Body of pancreas (tissue), 4 donors: ENCODE data around the gene GRM1. TPM values are rescaled to one million over a fixed set of nuclear protein-coding genes. Genes with fewer than 3 reads are reported as not detected.
"Not testable (repeated sequence)": the region's sequence is repeated elsewhere in the genome, so short reads cannot be mapped to it uniquely, and the experiment has no call there.

Experiments
- ATAC-seq: fragments of 150-250 bp; one replicate; pipeline ENCODE4 v1.9.1; 2016
- DNase-seq, 4 donors: peaks; one replicate each; pipeline ENCODE4 v3.0.0-alpha.2; 2019
- H3K27ac ChIP-seq, 4 donors: fragments of 200-600 bp; sonication (generic); 1 replicate in 3 of 4; 2 replicates in 1 of 4; pipeline versions ENCODE4 v1.5.1 to v1.6.1; 2016 to 2019; ENCODE audit warnings: mild to moderate bottlenecking in 1 of 4, mixed read lengths in 1 of 4, moderate library complexity in 1 of 4
- H3K27me3 ChIP-seq, 2 donors: fragments of 200-600 bp; sonication (generic); one replicate each; pipeline ENCODE4 v1.6.0; 2016; ENCODE audit warnings: mild to moderate bottlenecking in 1 of 2
- H3K36me3 ChIP-seq, 2 donors: fragments of 200-600 bp; sonication (generic); replicated peaks in 1 of 2; 2 replicates each; pipeline ENCODE4 v1.5.1; 2016; ENCODE audit warnings: low read depth in 2 of 2; ENCODE audit not compliant: insufficient read depth in 1 of 2
- H3K4me1 ChIP-seq: fragments of 200-600 bp; sonication (generic); one replicate; pipeline ENCODE4 v1.6.0; 2016
- H3K4me3 ChIP-seq, 2 donors: fragments of 200-600 bp; sonication (generic); 1 replicate in 1 of 2; 2 replicates in 1 of 2; pipeline ENCODE4 v1.5.1; 2016 to 2019
- H3K9me3 ChIP-seq, 3 donors: fragments of 200-600 bp; sonication (generic); 1 replicate in 2 of 3; 2 replicates in 1 of 3; pipeline ENCODE4 v1.5.1; 2016
- CTCF ChIP-seq, 7 experiments: fragments of 450-650 bp in 4 of 7; fragments of 200-600 bp in 3 of 7; sonication (generic) in 3 of 7; IDR thresholded peaks; one replicate each; pipeline ENCODE4 v1.5.1; 2016 to 2019; ENCODE audit warnings: antibody characterized with exemption in 7 of 7
- POLR2A ChIP-seq, 3 donors: fragments of 450-650 bp; IDR thresholded peaks; one replicate each; pipeline ENCODE4 v1.6.1; 2016; ENCODE audit warnings: antibody characterized with exemption in 3 of 3, mild to moderate bottlenecking in 2 of 3
- WGBS, 2 donors: methylation state at CpG; one replicate each; pipeline ENCODE4 v1.1.5; 2017; 5-methylcytosine and 5-hydroxymethylcytosine counted together
- intact Hi-C: fragments of 100-400 bp; cut with DNase I; formaldehyde crosslinking; loops from one replicate; pipeline ENCODE4 v1.15.1; 2023
- total RNA-seq, 2 donors: library from RNA; depleted of rRNA; stranded (reverse); fragments of >200 nt; gene quantifications; one replicate each; pipeline ENCODE4 v1.1.0, GENCODE V29; 2016

The GRM1 gene
- total RNA-seq, 2 donors from 2014 or later: under 0.01 TPM; not detected in 1

GRCh38 chr6:146265056-146265455 lies 236.2 kb downstream of the GRM1 start:
- Histone ChIP-seq H3K4me1 (no peaks in the 10 kb centered on the region), H3K36me3 (no peaks in the 10 kb centered on the region), H3K27ac (no peak overlapping the region), H3K9me3 (no peaks in the 10 kb centered on the region), H3K4me3 (no peak overlapping the region), H3K27me3 (no peaks in the 10 kb centered on the region)
- ATAC-seq: no peak
- intact Hi-C loops: no loop called here
- TF ChIP-seq CTCF (IDR thresholded peaks at IDR 0.05): no peak
- TF ChIP-seq POLR2A (IDR thresholded peaks at IDR 0.05): no peak
- no peak for DNase-seq
- WGBS, 2 donors: 87 to 98% methylated on average over 2 of the region's 2 CpGs

GRCh38 chr6:146267447-146267846 lies 238.6 kb downstream of the GRM1 start:
- no peaks in the 10 kb centered on the region for H3K4me1 ChIP-seq
- no peak overlapping the region for H3K4me3 ChIP-seq
- ATAC-seq (no peak), DNase-seq (no peak)
- 85 to 89% methylated on average over 18 of the region's 18 CpGs for WGBS, 2 donors
- no peaks in the 10 kb centered on the region for H3K9me3 ChIP-seq
- no peak overlapping the region for H3K27ac ChIP-seq
- no peak for TF ChIP-seq CTCF (IDR thresholded peaks at IDR 0.05)
- no peak for TF ChIP-seq POLR2A (IDR thresholded peaks at IDR 0.05)
- intact Hi-C loops: no loop called here
- H3K36me3 ChIP-seq: no peaks in the 10 kb centered on the region
- no peaks in the 10 kb centered on the region for H3K27me3 ChIP-seq

- Histone ChIP-seq H3K27ac (no peak overlapping the region), H3K4me3 (no peak overlapping the region), H3K4me1 (no peaks in the 10 kb centered on the region), H3K36me3 (no peaks in the 10 kb centered on the region), H3K27me3 (no peaks in the 10 kb centered on the region), H3K9me3 (no peaks in the 10 kb centered on the region)
- DNase-seq: no peak
- intact Hi-C loops: no loop called here
- TF ChIP-seq CTCF (IDR thresholded peaks at IDR 0.05) (no peak), POLR2A (IDR thresholded peaks at IDR 0.05) (no peak)
- ATAC-seq: no peak
- 21 to 59% methylated on average over 1 of the region's 1 CpG for WGBS, 2 donors
Observed at GRCh38 chr6:146267946-146268345, 239.1 kb downstream of the GRM1 start.

GRCh38 chr6:146269482-146269881 lies 240.6 kb downstream of the GRM1 start:
- no peak overlapping the region for H3K4me3 ChIP-seq
- ATAC-seq (no peak), DNase-seq (no peak)
- no peaks in the 10 kb centered on the region for H3K9me3 ChIP-seq
- H3K27ac ChIP-seq: no peak overlapping the region
- H3K4me1 ChIP-seq: no peaks in the 10 kb centered on the region
- no peak for TF ChIP-seq POLR2A (IDR thresholded peaks at IDR 0.05)
- no peak for TF ChIP-seq CTCF (IDR thresholded peaks at IDR 0.05)
- intact Hi-C loops: no loop called here
- H3K27me3 ChIP-seq: no peaks in the 10 kb centered on the region
- H3K36me3 ChIP-seq: no peaks in the 10 kb centered on the region

GRCh38 chr6:146271163-146271562 lies 242.3 kb downstream of the GRM1 start:
- H3K27ac ChIP-seq, H3K36me3 ChIP-seq, H3K27me3 ChIP-seq, intact Hi-C loops, H3K4me3 ChIP-seq, H3K9me3 ChIP-seq, H3K4me1 ChIP-seq: not testable (repeated sequence)
- DNase-seq (peak; percentile 32 to 75 (median 40)), ATAC-seq (peak; percentile 42)
- 6 to 8% methylated on average over 1 of the region's 1 CpG for WGBS, 2 donors
